NCI-H748 treated with DMSO at 0.1 percent for 48 hours (cell line): ENCODE measurements around the gene MYO1E.
"Not testable (repeated sequence)": the region's sequence is repeated elsewhere in the genome, so short reads cannot be mapped to it uniquely, and the experiment has no call there.

ENCODE experiments used
- DNase-seq: peaks from one replicate; lab custom pipeline; 2025; lab: John Stamatoyannopoulos, UW

MYO1E gene

DNA sequence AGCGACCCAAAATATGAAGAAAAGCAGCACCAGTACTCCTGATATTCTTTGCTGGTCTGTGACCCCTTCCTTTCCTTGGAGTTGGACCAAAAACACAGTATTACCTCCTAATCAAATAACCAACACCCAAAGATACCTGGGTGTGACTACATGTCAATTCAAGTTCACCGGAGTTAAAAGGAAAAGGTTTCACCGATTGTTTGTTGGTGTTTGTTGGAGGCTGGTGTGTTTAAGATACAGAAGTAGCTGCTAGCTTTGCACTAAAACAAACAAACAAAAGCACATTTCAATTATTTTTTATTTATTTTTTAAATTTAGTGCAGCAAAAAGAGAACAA is 81.5 kb downstream of the MYO1E start:
- DNase-seq: no peak

- DNase-seq: no peak
These were observed 82.1 kb downstream of the MYO1E start for GRCh38 chr15:59290295-59291212.

DNA sequence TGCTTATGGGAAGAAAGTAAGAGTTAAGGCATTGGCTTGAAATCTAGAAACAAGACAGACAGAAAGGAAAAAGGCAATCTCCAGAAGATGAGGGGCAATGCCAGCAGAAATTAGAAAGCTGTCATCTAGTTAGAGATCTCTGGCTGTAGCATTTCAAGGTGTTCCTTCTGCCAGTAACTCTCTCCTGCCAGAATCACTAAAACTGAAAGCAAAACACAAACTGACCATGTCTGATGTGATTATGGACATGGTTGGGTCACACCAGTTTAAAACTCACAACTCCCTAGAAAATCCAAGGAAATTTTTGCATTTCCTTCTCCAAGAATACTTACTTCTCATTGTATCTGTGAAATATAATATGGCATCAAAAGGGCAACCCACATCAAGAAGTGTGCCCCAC is 83.1 kb downstream of the MYO1E start:
- DNase-seq: no peak

DNA sequence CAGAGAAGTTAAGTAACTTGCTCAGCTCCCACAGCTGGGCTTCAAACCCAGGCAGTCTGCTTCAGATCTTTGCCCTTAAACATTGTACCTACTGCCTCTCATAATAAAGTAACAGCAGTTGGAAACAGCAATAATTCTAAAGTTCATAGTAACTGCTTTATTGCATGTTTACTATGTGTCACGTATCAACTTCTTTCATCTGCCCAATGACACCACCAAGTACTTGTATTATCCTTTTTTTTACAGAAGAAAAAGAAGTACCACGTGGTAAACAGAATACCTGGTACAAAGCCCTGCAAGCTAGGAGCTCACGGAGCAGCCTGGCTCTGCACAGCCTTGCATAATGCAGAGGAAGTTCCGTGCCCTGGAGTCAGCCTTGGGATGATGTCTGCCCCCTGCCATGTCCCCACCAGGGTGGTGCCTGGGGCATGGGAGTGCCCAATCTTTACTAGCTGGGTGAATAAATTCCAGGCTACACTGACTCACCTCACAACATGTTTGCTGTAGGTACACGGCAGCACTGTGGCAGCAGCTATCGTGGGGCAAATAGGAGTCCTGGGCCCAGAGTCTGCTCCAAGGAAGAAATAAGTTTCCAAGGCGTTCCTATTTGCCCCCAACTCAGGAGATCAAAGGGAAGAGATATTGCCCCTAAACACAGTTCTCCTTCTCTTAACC is 88.8 kb downstream of the MYO1E start:
- DNase-seq: no peak

DNA sequence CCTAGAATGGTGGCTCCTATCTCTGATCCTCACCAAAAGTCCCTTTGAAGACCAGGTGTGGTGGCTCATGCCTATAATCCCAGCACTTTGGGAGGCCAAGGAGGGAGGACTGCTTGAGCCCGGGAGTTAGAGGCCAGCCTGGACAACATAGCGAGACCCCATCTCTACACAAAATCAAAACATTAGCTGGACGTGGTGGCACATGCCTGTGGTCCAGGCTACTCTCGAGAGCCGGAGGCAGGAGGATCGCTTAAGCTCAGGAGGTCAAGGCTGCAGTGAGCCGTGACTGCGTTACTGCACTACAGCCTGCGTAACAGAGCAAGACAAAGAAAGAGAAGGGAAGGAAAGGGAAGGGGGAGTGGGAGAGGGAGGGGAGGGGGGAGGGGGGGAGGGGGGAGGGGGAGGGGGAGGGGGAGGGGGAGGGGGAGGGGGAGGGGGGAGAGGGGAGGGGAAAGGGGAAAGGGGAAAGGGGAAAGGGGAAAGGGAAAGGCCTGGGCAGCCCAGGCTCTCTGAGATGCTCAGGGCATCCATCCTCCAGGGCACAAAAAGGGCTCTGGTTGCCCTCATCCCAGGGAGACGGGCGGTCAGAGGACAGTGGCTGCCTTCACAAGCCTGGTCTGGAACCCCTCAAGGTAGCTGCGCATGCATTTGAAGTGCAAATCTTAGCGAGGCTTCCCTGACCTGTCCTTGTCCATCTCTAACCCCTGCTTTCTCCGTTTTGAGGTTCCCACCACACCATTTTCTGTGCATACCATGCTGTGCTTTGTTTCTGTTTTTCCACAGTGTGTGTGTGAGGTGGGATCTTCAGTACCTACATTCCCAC is 89.9 kb downstream of the MYO1E start:
- no peak for DNase-seq

- no peak for DNase-seq
These were observed 91.0 kb downstream of the MYO1E start for GRCh38 chr15:59281699-59282098.

DNA sequence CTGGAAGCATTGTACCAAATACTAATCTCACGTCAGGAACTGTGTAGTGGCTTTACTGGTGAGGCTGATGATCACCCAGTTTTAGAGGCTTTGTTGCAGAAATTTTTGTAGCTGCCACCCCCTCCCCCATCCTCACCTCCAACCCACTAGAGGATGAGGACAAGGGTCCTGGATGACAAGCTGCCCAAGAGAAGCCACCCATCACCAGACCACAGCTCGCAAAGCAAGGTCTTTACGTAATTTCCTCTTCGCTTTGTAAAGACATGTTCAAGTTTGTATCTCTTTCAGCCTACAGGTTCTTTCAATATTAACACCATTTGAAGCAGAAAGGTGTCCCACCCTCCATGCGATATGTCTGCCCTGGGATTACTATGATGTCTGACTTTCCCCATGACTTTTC is 91.8 kb downstream of the MYO1E start:
- no peak for DNase-seq

GRCh38 chr15:59280292-59280691 is 92.4 kb downstream of the MYO1E start:
- not testable (repeated sequence) for DNase-seq

DNA sequence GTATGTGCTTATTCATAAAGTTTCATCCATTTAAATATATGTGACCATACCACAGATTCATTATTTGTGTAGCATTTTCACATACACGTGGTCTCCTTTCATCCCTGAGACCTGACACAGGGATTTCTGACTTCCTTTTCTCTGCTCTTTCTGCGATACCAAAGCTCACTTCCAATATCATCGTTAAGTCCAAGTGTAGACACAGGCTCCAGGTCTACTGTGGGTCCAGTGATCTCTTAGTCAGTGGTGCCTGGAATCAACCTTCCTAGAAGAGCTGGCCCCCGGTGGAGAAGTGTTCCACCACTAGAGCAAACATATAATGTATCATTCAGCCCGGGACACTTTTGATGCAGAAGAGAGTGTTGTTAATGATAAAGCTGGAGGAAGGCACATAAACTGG is 93.6 kb downstream of the MYO1E start:
- no peak for DNase-seq

GRCh38 chr15:59278120-59278519 is 94.6 kb downstream of the MYO1E start:
- DNase-seq: no peak

GRCh38 chr15:59276225-59277178 is 96.2 kb downstream of the MYO1E start:
- no peak for DNase-seq

DNA sequence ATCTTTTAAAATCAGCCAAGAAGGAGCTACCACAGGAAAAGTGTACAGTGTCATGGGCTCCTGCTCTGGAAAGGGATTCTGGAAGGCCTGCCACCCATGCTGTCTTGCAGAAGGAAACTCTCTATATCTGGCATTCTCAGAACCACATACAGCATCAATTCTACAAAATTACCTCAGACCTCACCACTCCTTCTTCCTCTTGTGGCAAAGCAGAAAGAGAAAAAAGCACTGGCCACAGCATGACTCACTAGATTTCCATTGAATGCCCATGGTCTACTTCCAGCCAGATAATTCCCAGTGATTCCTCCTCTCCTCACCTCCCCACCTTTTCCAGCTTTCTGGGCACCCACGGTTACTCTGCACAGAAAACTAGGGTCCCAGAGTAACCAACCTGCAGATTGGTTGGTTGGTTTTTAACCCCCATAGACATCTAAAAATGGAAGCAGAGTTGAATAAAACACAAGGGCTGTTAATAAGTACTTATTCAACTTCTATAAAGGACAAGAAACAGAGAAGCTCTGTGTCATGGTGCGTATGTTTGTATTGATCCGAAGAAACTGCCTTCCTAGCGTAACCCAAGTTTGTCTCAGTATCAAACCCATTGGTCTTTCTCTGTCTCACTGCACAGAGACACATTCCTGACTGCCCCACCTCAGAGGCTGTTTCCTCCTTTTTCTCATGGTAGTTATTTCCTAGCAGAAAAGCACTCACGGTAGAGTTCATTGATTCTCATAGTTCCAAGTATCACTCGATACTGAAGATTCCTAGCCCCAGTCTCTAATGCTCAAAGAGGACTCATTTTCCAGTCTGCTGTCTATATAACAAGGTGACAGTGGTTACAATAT is 98.3 kb downstream of the MYO1E start:
- DNase-seq: no peak

GRCh38 chr15:59273234-59273633 is 99.4 kb downstream of the MYO1E start:
- DNase-seq: no peak

GRCh38 chr15:59271595-59272201 is 101.0 kb downstream of the MYO1E start:
- no peak for DNase-seq

GRCh38 chr15:59268852-59269407 is 103.7 kb downstream of the MYO1E start:
- no peak for DNase-seq

DNA sequence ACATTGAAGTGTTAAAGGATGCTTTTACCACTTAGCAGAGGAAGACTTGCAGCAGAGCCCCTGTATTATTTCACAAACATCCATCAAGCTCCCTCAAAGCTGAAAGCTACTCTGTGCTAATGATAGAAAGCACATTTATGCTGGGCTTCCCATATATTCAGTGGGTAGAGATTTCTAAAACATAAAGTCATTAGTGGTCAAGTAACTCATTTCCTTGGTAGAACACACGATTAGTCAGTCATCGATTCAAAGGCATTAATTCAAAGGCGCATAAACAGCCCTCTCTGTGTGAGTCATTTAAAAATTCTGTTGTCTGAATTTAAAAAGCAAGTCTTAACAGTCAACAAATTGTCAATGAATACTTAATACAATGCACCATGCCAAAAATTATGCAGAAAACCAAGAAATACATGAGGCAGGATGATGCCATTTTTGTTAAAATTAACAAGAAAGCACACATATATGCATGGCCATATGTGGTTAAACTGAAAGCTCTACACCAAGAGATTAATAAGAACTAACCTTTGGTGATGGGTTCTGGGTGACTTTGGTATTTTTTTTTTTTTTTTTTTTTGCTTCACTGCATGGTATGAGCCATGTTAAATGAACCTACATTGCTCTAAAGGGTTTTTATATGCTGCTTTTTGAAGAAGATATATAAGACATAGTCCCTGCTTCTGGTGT is 104.4 kb downstream of the MYO1E start:
- DNase-seq: no peak

DNA sequence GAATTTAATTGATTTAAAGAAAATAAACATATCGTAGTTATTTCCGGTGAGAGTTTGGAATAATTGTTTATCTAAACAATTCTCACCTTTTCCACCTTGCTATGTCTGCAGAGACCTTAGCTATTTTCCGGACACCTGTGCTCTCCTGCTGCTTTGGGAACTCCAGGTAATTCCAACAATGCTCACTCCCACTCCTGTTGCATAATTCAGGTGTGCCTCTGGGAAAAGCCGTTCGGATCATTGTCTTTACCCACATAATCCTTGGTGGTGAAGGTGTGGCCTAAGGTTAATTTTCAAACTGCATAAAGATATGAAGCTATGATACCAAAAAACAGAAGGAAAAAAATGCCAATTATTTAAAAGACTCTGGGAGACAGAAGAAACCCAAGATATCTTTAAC is 106.6 kb downstream of the MYO1E start:
- DNase-seq: no peak

DNA sequence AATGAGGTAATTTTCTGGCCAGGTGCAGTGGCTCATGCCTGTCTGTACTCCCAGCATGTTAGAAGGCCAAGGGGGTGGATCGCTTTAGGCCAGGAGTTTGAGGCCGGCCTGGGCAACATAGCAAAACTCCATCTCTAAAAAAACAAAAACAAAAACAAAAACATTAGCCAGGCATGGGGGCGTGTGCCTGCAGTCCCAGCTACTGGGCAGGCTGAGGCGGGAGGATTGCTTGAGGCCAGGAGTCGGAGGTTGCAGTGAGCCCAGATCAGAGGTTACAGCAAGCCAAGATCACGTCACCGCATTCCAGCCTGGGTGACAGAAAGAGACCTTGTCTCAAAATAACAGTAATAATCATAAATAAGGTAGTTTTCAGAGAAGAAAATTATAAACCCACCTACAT is 110.4 kb downstream of the MYO1E start:
- DNase-seq: no peak

DNA sequence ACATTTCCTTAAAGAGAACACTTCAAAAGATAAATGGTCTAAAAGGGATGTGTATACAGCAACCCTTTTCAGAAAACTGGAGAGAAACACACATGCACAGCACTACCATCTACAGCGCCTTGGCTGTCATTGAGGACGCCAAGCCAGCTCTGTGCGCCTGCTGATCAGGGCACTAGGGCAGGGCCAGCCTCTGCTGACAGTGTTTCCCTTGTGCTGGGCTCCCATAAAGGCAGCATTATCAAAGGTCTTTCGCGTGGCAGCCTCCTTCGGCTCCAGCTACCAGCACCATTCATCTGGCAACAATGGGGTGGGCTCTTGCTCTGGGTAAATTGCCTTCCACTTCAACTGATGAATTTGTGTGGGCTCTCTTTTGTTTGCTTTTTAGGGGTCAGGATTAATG is 112.6 kb downstream of the MYO1E start:
- DNase-seq: no peak
